Measurements from ENCODE around the gene ATAD3B.
"Not testable (repeated sequence)": the region's sequence is repeated elsewhere in the genome, so short reads cannot be mapped to it uniquely, and the experiment has no call there.

Gene ATAD3B

GRCh38 chr1:1482856-1483255 lies 11.3 kb downstream of the ATAD3B start:
- DNase-seq (ENCODE audit: low read depth): no peak

DNA sequence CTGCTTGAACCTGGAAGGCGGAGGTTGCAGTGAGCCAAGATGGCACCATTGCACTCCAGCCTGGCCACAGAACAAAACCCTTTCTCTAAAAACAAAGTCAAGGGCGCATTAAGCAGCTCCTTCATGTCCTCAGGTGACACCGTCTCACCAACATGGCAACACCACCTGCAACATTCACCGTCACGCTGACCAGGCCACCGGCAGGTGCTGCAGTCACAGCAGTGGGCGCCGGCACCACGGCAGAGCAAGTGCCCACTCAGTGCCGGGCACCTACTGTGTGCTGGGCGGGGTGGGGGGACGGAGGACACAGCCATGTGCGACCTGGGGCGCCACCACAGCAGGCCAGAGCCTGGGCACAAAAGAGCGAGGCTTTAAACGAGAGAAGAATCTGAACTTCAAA lies 12.1 kb downstream of the ATAD3B start:
- no peak for DNase-seq (ENCODE audit: low read depth)

DNA sequence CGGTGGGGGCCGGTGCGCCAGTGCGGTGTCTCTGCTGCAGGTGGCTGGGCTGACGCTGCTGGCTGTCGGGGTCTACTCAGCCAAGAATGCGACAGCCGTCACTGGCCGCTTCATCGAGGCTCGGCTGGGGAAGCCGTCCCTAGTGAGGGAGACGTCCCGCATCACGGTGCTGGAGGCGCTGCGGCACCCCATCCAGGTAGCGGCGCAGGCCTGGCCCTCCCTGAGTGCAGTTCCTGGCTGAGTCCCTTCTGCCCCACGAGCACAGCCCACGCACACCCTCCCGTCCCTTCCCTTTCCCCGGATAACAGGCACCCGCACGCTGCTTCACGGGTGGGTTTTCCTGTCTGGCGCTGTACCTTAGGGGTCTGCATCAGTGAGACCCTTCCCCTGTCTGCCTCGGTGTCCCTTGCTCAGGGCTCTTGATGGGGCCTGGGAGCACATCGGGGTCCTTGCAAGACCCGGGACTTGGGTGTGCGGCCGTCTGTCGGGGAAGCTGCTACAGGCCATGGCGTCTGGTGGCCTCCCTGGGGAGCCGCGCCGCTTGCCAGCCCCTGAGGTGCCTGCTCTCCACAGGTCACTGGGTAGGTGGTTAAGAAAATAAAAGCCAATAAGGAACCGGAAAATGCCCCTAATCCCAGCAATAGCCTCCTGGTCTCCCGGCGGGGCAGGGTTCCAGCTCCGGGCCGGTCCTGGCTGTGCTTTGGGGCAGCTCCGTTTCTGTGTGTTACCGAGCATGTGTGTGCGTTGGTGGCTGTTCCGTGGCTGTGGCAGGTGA lies 13.6 kb downstream of the ATAD3B start:
- DNase-seq (ENCODE audit: low read depth): not testable (repeated sequence)

DNA sequence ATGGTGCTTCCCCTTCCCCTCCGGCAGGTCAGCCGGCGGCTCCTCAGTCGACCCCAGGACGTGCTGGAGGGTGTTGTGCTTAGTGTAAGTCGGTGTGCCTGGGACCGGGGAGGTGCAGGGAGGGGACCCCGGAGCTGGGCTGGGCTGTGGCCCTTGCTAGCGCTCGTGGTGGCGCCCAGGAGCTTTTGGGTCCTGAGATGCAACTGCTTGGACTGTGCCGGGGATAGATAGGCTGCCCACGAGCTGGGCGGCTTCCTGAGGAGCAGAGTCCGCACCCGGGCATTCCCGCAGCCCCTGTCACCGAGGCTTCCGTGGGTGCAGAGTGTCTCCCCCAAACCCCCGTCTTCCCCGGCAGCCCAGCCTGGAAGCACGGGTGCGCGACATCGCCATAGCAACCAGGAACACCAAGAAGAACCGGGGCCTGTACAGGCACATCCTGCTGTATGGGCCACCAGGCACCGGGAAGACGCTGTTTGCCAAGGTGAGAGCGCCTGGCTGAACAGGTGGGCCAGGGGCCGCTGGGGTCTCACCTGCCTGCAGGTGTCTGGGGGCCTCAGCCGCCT lies 14.3 kb downstream of the ATAD3B start:
- DNase-seq (ENCODE audit: low read depth): not testable (repeated sequence)

- DNase-seq (ENCODE audit: low read depth): no peak
Measured at GRCh38 chr1:1487701-1488100, 16.1 kb downstream of the ATAD3B start.

DNA sequence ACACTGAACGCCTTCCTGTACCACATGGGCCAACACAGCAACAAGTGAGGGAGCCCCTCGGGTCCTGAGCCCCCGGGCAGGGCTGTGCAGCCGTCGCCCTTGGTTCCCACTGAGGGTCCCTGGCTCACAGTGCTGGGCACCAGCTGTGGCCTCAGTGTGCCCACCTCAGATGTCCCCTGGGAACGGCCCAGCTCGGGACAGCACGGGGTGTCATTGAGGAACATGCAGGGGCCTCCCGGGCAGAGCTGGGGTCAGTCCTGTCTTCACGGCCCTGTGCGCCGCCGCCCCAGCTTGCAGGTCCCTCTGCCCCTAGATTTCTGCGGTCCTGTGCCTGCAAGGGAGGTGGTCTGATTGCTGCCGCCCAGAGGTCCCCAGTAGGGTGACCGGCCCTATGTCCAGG lies 17.7 kb downstream of the ATAD3B start:
- no peak for DNase-seq (ENCODE audit: low read depth)

DNA sequence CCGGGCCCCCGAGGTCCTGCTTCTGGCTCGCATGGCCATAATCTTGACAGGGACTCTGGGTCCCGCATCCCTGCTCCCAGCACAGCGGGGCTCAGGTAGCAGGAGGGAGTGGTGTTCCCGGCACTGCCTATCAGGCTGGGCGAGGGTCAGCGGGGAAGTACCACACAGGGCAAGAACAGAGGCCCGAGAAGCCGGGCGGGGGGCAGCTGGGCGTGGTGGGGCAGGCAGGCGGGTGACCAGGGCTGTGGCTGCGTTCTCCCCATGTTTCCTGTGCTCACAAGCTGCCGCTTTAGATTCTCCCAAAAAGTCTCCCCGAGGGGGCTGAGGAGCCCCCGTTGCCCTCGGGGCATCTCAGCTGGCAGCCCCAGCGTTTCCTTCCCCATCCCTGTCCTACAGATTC lies 18.3 kb downstream of the ATAD3B start:
- DNase-seq (ENCODE audit: low read depth): no peak

DNA sequence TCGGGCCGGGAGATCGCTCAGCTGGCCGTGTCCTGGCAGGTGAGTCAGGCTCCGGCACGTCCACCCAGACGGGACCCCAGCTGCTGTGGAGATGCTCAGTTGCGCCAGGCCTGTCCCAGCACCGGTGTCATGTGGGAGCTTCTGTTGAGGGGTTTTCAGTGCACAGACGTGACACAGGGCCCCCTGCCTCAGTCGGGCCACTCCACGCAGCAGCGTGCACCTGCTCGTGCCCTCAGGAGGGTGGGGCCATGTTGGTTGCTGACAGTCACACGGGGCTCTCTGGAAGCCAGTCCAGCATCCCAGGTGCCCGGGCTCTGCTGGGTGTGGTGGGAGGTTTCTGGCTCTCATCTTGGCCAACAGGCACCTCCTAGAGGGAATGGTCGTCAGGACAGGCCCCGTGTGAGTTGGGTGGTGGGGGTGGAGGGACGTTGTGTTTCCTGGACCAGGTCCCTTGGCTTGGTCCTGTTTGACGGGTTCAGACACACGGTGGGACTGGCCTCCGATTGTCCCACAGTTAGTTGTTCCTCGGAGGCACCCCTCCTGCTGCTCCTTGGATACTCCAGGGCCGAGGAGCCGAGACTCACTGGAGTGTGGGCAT lies 19.2 kb downstream of the ATAD3B start:
- no peak for DNase-seq (ENCODE audit: low read depth)

DNA sequence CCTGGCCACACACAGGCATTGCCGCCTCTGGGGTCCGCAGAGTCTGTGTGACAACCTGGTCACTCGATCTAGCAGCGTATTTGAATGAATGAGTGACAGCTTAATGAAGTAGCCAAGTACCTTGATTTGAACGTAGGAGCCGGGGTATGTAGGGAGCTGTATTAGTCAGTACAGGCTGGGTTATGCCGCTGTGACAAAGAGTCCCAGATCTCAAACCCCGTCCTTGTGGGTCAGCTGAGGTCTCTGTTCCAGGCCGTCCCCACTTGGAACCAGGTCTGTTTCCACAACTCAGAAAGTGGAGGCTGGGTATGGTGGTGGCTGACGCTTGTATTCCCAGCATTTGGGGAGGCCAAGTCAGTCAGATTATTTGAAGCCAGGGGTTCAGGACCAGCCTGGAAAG lies 20.0 kb downstream of the ATAD3B start:
- no peak for DNase-seq (ENCODE audit: low read depth)

- DNase-seq (ENCODE audit: low read depth): not testable (repeated sequence)
Measured at GRCh38 chr1:1494311-1494710, 22.7 kb downstream of the ATAD3B start.

DNA sequence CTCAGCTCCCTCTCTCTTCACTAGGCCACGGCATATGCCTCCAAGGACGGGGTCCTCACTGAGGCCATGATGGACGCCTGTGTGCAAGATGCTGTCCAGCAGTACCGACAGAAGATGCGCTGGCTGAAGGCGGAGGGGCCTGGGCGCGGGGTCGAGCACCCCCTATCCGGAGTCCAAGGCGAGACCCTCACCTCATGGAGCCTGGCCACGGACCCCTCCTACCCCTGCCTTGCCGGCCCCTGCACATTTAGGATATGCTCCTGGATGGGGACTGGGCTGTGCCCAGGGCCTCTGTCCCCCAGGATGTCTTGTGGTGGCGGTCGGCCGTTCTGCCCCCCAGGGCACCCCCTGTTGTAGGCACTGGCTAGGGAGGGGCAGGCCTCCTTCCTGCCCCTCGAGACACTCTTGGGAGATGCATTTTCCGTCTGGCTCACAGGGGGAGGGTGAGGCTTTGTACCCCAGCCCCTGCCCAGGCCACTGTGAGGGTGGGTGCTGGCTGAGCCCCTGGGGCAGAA lies 24.0 kb downstream of the ATAD3B start:
- not testable (repeated sequence) for DNase-seq (ENCODE audit: low read depth)

DNA sequence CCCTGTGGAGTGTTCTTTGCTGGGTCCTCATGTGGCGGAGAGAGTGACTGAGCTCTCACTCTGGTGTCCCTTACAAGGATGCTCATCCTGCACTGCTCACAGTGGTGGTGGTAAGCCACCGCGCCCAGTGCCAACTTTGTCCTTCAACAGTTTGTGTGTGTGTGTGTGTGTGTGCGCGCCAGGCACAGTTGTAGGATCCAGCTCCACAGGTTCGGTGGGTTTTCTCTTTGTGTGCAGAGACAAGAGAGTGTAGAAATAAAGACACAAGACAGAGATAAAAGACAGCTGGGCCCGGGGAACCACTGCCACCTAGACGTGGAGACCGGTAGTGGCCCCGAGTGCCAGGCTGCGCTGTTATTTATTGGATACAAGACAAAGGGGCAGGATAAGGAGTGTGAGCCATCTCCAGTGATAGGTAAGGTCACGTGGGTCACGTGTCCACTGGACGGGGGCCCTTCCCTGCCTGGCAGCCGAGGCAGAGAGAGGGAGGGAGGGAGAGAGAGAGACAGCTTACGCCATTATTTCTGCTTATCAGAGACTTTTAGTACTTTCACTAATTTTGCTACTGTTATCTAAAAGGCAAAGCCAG lies 33.3 kb downstream of the ATAD3B start:
- DNase-seq (ENCODE audit: low read depth): not testable (repeated sequence)

DNA sequence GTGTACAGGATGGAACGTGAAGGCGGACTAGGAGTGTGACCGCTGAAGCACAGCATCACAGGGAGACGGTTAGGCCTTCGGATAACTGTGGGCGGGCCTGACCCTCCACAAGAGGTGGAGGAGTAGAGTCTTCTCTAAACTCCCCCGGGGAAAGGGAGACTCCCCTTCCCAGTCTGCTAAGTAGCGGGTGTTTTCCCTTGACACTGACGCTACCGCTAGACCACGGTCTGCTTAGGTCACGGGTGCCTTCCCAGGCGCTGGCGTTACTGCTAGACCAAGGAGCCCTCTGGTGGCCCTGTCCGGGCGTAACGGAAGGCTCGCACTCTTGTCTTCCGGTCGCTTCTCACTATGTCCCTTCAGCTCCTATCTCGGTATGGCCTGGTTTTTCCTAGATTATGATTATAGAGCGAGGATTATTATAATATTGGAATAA lies 33.8 kb downstream of the ATAD3B start:
- not testable (repeated sequence) for DNase-seq (ENCODE audit: low read depth)

DNA sequence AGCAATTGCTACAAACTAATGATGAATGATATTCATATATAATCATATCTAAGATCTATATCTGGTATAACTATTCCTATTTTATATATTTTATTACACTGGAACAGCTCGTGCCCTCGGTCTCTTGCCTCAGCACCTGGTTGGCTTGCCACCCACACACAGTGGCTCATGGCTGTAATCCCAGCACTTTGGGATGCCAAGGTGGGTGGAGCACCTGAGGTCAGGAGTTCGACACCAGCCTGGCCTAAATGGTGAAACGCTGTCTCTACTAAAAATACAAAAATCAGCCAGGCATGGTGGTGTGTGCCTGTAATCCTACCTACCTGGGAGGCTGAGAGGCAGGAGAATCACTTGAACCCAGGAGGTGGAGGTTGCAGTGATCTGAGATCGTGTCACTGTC lies 34.2 kb downstream of the ATAD3B start:
- not testable (repeated sequence) for DNase-seq (ENCODE audit: low read depth)

DNA sequence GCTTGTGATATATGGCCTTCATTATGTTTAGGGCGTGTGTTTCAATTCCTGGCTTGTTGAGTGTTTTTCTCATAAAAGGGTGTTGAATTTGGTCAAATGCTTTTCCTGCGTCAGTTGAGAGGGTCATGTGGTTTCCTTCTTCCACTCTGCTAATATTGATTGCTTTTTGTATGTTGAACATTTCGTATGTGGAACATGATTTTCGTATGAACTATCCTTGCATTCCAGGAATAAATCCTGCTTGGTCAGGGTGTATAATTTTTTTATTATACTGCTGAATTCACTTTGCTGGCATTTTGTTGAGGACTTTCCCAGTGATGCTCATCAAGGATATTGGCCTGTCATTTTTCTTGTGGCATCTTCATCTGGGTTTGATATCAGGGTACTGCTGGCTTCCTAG lies 35.7 kb downstream of the ATAD3B start:
- DNase-seq (ENCODE audit: low read depth): no peak

DNA sequence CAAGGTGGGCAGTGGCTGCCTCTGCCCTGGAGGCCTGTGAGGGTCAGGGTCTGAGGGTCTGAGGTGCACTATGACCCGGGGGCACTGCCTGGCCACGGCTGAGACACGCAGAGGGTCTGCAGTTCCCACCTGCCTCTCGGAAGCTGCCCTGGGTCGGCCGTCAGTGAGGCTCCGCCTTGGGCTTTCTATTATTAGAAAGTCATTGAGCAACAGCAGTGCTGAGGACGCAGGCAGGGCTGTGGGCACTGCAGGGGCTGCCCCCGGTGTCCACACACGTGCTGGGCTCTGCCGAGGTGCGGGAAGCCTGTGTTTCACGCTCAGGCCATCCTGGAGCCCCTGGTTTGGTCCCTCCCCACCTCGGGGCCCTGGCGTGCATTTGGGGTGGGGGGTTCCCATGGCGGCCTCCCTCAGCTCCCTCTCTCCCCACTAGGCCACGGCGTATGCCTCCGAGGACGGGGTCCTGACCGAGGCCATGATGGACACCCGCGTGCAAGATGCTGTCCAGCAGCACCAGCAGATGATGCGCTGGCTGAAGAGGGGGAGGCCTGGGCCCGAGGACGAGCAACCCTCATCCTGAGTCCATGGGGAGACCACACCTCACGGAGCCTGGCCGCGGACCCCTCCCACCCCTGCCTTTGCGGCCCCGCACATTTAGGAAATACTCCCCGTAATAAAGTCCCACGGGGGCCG lies 37.4 kb downstream of the ATAD3B start:
- not testable (repeated sequence) for DNase-seq (ENCODE audit: low read depth)

DNA sequence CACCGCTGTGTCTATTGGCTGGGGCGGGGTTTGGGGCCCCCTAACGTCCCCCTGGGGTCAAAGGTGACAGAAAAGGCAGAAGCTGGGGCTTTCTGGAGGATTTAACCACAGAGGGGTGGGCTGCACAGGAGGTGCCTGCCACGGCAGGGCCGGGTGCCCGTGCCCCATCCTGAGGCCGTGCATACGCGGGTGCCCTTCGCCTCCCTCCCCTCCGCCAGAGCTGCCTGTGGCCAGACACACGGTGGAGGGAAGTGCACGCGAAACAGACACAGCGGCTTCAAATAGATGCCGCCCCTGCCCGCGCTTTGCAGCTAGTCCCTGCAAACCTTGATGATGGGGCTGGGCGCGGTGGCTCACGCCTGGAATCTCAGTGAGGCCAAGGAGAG lies 37.9 kb downstream of the ATAD3B start:
- DNase-seq (ENCODE audit: low read depth): not testable (repeated sequence)

DNA sequence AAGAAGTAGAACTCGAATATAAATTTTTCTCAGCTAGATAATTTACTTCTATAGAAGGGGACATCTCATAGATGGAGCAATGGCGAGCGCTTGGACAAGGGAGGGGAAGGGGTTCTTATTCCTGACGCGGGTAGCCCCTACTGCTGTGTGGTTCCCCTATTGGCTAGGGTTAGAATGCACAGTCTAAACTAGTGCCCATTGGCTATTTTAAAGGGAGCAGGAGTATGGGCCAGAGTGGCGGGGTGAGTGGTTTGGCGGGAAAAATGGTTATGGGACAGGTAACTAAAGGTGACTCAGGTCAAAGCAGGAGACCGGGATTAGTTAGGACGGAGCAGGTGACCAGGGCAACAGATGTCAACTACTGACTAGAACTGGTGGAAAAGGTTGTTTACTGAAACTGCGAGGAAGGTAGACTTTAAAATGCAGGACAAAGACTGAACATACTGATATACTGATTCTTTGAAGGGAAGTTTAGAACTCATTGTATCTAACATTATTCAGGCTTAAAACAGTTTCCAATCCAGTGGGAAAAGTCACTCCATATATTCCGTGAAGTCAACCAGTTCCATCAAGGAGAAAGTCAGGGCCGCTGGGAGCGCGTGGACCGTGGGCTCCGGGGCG lies 39.5 kb downstream of the ATAD3B start:
- no peak for DNase-seq (ENCODE audit: low read depth)

GRCh38 chr1:1511533-1512285 lies 40.1 kb downstream of the ATAD3B start, which contains the start of gene ATAD3A:
Gene ATAD3A, plus strand, starts transcription at chr1:1512162. Its CDS starts 107 bp downstream, at chr1:1512269.
- DNase-seq (ENCODE audit: low read depth): peak; percentile 79

DNA sequence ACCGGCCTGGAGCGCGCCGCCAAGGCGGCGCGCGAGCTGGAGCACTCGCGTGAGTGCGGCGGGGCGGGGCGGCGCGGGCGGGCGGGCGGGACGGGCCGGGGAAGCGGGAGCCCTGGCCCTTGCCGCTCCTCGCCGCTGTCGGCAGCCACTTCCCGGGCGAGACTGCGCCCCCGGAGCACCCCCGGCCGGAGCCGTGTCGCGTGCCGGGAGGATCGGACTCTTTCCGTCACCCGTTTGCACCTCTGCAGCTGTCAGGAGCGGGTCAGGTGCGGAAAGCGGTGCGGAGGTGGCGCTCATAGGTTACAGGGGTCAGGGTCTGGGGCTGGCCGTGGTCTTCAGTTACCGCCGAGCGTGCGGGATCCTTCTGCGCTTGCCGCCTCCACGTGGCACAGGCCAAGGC lies 40.9 kb downstream of the ATAD3B start:
- DNase-seq (ENCODE audit: low read depth): not testable (repeated sequence)

- DNase-seq (ENCODE audit: low read depth): not testable (repeated sequence)
Measured at GRCh38 chr1:1513675-1514074, 42.1 kb downstream of the ATAD3B start.
